Spleen (tissue), 7 donors: ENCODE measurements around the gene SETD6.

ENCODE experiments used
- POLR2A ChIP-seq, 3 donors: fragments of 450-650 bp; IDR thresholded peaks; one replicate each; pipeline ENCODE4 v1.5.1; 2017; ENCODE audit warnings: antibody characterized with exemption in 3 of 3, mild to moderate bottlenecking in 1 of 3
- POLR2AphosphoS5 ChIP-seq, 3 donors: sonication (generic); formaldehyde crosslinking; IDR thresholded peaks; one replicate each; pipeline ENCODE4 v1.5.1; 2017; ENCODE audit warnings: antibody characterized with exemption in 3 of 3
- TF ChIP-seq, protein P1 (sequence below), 11 experiments: fragments of 200-600 bp in 7 of 11; fragments of 450-650 bp in 4 of 11; sonication (generic) in 4 of 11; IDR thresholded peaks in 8 of 11; conservative IDR thresholded peaks in 3 of 11; 1 replicate in 7 of 11; 2 replicates in 4 of 11; pipeline versions ENCODE4 v1.4.0 to v1.8.0; 2016 to 2021; ENCODE audit warnings: antibody characterized with exemption in 11 of 11, inconsistent platforms in 4 of 11, mild to moderate bottlenecking in 1 of 11
- donor health status: DM: no; HTN: no; CAD: no; lungs with moderate emphysema.
- donor health status: DM: no; HTN: no; CAD: no.
- donor health status: DM: no; HTN: no; CAD: no.

DNA sequence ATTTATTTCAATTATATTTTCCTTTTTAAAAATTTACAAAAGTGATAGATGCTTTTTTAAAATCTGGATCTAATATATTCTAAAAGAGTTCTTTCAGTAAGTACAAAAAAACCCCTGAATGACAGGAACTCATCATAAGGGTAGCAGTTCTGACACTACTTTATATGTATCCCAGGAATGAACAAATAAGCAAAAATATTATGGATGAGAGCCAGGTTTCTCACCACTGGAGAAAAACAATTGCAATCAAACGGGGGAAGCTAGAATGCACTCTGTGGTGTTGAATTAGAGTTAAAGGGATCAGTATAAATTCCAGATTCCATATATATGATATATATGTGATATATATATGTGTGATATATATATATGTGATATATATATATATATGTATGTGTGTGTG, 38.5 kb upstream of the SETD6 start:
- TF ChIP-seq, protein P1, sequence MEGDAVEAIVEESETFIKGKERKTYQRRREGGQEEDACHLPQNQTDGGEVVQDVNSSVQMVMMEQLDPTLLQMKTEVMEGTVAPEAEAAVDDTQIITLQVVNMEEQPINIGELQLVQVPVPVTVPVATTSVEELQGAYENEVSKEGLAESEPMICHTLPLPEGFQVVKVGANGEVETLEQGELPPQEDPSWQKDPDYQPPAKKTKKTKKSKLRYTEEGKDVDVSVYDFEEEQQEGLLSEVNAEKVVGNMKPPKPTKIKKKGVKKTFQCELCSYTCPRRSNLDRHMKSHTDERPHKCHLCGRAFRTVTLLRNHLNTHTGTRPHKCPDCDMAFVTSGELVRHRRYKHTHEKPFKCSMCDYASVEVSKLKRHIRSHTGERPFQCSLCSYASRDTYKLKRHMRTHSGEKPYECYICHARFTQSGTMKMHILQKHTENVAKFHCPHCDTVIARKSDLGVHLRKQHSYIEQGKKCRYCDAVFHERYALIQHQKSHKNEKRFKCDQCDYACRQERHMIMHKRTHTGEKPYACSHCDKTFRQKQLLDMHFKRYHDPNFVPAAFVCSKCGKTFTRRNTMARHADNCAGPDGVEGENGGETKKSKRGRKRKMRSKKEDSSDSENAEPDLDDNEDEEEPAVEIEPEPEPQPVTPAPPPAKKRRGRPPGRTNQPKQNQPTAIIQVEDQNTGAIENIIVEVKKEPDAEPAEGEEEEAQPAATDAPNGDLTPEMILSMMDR (IDR thresholded peaks at IDR 0.05 in 8 of 11, conservative IDR thresholded peaks at IDR 0.05 in 3 of 11): no peak
- no peak for TF ChIP-seq POLR2AphosphoS5 (IDR thresholded peaks at IDR 0.05)
- no peak for TF ChIP-seq POLR2A (IDR thresholded peaks at IDR 0.05)
